ENCODE data around the gene PGM2.

DNA sequence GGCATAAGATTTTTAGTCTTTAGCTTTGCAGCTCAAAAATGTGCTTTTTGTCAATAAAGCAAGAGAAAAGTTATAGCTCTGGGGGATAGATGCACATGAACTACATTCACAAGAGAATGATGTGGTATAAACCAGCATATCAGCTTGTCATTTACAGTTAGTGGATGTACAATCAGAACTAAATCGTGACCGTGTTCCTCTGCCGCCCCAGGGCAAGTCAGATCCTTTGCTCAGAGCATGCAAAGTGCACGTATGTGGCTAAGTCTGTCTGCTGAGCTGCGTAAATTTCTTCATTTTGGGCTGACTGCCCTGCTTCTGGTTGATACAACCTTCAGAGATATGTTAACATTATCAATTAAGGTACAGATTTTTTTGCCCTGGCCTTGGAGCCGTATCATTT, 9.3 kb downstream of the PGM2 start:
- TF ChIP-seq, protein P1, sequence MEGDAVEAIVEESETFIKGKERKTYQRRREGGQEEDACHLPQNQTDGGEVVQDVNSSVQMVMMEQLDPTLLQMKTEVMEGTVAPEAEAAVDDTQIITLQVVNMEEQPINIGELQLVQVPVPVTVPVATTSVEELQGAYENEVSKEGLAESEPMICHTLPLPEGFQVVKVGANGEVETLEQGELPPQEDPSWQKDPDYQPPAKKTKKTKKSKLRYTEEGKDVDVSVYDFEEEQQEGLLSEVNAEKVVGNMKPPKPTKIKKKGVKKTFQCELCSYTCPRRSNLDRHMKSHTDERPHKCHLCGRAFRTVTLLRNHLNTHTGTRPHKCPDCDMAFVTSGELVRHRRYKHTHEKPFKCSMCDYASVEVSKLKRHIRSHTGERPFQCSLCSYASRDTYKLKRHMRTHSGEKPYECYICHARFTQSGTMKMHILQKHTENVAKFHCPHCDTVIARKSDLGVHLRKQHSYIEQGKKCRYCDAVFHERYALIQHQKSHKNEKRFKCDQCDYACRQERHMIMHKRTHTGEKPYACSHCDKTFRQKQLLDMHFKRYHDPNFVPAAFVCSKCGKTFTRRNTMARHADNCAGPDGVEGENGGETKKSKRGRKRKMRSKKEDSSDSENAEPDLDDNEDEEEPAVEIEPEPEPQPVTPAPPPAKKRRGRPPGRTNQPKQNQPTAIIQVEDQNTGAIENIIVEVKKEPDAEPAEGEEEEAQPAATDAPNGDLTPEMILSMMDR (IDR thresholded peaks at IDR 0.05), result no peak
- TF ChIP-seq, protein P2, sequence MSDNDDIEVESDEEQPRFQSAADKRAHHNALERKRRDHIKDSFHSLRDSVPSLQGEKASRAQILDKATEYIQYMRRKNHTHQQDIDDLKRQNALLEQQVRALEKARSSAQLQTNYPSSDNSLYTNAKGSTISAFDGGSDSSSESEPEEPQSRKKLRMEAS (IDR thresholded peaks at IDR 0.05; ENCODE audit: low read depth), result no peak
- TF ChIP-seq, protein P3, sequence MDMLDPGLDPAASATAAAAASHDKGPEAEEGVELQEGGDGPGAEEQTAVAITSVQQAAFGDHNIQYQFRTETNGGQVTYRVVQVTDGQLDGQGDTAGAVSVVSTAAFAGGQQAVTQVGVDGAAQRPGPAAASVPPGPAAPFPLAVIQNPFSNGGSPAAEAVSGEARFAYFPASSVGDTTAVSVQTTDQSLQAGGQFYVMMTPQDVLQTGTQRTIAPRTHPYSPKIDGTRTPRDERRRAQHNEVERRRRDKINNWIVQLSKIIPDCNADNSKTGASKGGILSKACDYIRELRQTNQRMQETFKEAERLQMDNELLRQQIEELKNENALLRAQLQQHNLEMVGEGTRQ (IDR thresholded peaks at IDR 0.05; ENCODE audit: borderline replicate concordance, low read depth, low read length), result no peak
- TF ChIP-seq FOXM1 (IDR thresholded peaks at IDR 0.05; ENCODE audit: low read depth) (no peak), TAF1 (IDR thresholded peaks at IDR 0.05; ENCODE audit: borderline replicate concordance, low read depth, low read length) (no peak), POLR2AphosphoS5 (IDR thresholded peaks at IDR 0.05; ENCODE audit: low read depth, low read length) (no peak), RCOR1 (IDR thresholded peaks at IDR 0.05; ENCODE audit: low read length) (no peak), EP300 (IDR thresholded peaks at IDR 0.05; ENCODE audit: borderline replicate concordance in 1 of 2, low read depth in 1 of 2, low read length in 1 of 2) (no peak), FOXJ3 (CRISPR knock-in tag; IDR thresholded peaks at IDR 0.05) (no peak), NFIC (IDR thresholded peaks at IDR 0.05; ENCODE audit: borderline replicate concordance) (no peak), CHD2 (IDR thresholded peaks at IDR 0.05; ENCODE audit: low read length, partially characterized antibody) (no peak)
- TF ChIP-seq, protein P4, sequence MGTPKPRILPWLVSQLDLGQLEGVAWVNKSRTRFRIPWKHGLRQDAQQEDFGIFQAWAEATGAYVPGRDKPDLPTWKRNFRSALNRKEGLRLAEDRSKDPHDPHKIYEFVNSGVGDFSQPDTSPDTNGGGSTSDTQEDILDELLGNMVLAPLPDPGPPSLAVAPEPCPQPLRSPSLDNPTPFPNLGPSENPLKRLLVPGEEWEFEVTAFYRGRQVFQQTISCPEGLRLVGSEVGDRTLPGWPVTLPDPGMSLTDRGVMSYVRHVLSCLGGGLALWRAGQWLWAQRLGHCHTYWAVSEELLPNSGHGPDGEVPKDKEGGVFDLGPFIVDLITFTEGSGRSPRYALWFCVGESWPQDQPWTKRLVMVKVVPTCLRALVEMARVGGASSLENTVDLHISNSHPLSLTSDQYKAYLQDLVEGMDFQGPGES (IDR thresholded peaks at IDR 0.05; ENCODE audit: low read depth, low read length), result no peak
- TF ChIP-seq, protein P5, sequence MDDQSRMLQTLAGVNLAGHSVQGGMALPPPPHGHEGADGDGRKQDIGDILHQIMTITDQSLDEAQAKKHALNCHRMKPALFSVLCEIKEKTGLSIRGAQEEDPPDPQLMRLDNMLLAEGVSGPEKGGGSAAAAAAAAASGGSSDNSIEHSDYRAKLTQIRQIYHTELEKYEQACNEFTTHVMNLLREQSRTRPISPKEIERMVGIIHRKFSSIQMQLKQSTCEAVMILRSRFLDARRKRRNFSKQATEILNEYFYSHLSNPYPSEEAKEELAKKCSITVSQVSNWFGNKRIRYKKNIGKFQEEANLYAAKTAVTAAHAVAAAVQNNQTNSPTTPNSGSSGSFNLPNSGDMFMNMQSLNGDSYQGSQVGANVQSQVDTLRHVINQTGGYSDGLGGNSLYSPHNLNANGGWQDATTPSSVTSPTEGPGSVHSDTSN (IDR thresholded peaks at IDR 0.05), result no peak

Measured in SK-N-SH (cell line).